Right lobe of liver (tissue), 6 donors: ENCODE data around the gene MEG3. TPM values are rescaled to one million over a fixed set of nuclear protein-coding genes. Genes with fewer than 3 reads are reported as not detected.

Source experiments
- ATAC-seq, 4 donors: fragments of 200-7000 bp; cut with Tn5 transposase; one replicate each; pipeline ENCODE4 v1.9.1; 2020; ENCODE audit warnings: mild to moderate bottlenecking in 4 of 4, moderate library complexity in 4 of 4
- DNase-seq, 3 donors: peaks; one replicate each; pipeline ENCODE4 v3.0.0-alpha.2; 2020
- H3K27ac ChIP-seq, 3 donors: fragments of 200-600 bp; one replicate each; pipeline ENCODE4 v1.8.0; 2022
- H3K27me3 ChIP-seq, 2 donors: fragments of 200-600 bp; one replicate each; pipeline ENCODE4 v1.8.0; 2022
- H3K36me3 ChIP-seq, 4 donors: fragments of 200-600 bp; sonication (generic) in 1 of 4; one replicate each; pipeline versions ENCODE4 v1.5.1 to v1.8.0; 2017 to 2022; ENCODE audit warnings: control low read depth in 1 of 4
- H3K4me1 ChIP-seq, 4 donors: fragments of 200-600 bp; sonication (generic) in 1 of 4; one replicate each; pipeline versions ENCODE4 v1.5.1 to v1.8.0; 2017 to 2022; ENCODE audit warnings: control low read depth in 1 of 4
- H3K4me3 ChIP-seq, 3 donors: fragments of 200-600 bp; one replicate each; pipeline ENCODE4 v1.8.0; 2022
- H3K9me3 ChIP-seq, 4 donors: fragments of 200-600 bp; sonication (generic) in 1 of 4; one replicate each; pipeline versions ENCODE4 v1.5.1 to v1.8.0; 2017 to 2022; ENCODE audit warnings: control low read depth in 1 of 4
- CTCF ChIP-seq, 4 donors: fragments of 200-600 bp in 3 of 4; fragments of 450-650 bp in 1 of 4; IDR thresholded peaks; one replicate each; pipeline versions ENCODE4 v1.5.1 to v1.8.0; 2016 to 2022; ENCODE audit warnings: antibody characterized with exemption in 4 of 4, mild to moderate bottlenecking in 2 of 4
- POLR2A ChIP-seq: fragments of 450-650 bp; IDR thresholded peaks from one replicate; pipeline ENCODE4 v1.6.1; 2017; ENCODE audit warnings: antibody characterized with exemption, mild to moderate bottlenecking
- WGBS: methylation state at CpG from one replicate; pipeline ENCODE4 v1.1.6; 2018; ENCODE audit warnings: low coverage, low lambda C conversion rate; ENCODE audit not compliant: insufficient coverage; ENCODE audit errors: missing lambda C conversion rate; 5-methylcytosine and 5-hydroxymethylcytosine counted together
- intact Hi-C, 2 donors: fragments of 100-400 bp; cut with DNase I; formaldehyde crosslinking; loops; one replicate each; pipeline versions ENCODE4 v1.11.2 to v1.14.1; 2022
- total RNA-seq, 6 experiments: library from RNA; depleted of rRNA in 2 of 6; stranded (reverse); fragments of >200 nt in 2 of 6; fragmentation: NEBNext Ultra II Directional in 3 of 6; extraction: Animal tissue kit (Norgen Biotek cat#: 25700) in 3 of 6; gene quantifications; one replicate each; pipeline versions ENCODE4 v1.1.0 to v1.2.4, GENCODE V29; 2016 to 2023
- donor health status: DM: no; HTN: yes; CAD: no.
- donor health status: DM: no; HTN: no; CAD: no.
- donor health status: DM: no; HTN: no; CAD: no.
- donor health status: DM: no; HTN: yes; CAD: no.
- donor health status: DM: no; HTN: yes; CAD: no.

The MEG3 gene
- total RNA-seq, 6 experiments from 2014 or later = 5.7 to 43.7 (median 23.9) TPM

GRCh38 chr14:100790502-100791347, 35.2 kb upstream of the MEG3 start:
- Histone ChIP-seq H3K4me3 (no peak overlapping the region), H3K36me3 (no peaks in the 10 kb centered on the region), H3K27ac (peak overlapping the region in 1 of 3 donors; percentile 6), H3K9me3 (no peaks in the 10 kb centered on the region), H3K27me3 (no peaks in the 10 kb centered on the region), H3K4me1 (no peaks in the 10 kb centered on the region)
- WGBS = 62% methylated on average over 11 of the region's 14 CpGs
- ATAC-seq = peak; percentile 70 to 91 (median 77)
- intact Hi-C loops = no loop called here
- TF ChIP-seq POLR2A = no peak
- no peak for TF ChIP-seq CTCF (IDR thresholded peaks at IDR 0.05)
- peak in 1 of 3 donors; percentile 43 for DNase-seq

GRCh38 chr14:100791348-100791735, 34.6 kb upstream of the MEG3 start:
- Histone ChIP-seq H3K4me3 (no peak overlapping the region), H3K36me3 (no peaks in the 10 kb centered on the region), H3K4me1 (no peaks in the 10 kb centered on the region), H3K9me3 (no peaks in the 10 kb centered on the region), H3K27ac (peak overlapping the region in 1 of 3 donors; percentile 6), H3K27me3 (no peaks in the 10 kb centered on the region)
- ATAC-seq (peak in 2 of 4 donors; percentile 7 to 26), DNase-seq (no peak)
- intact Hi-C loops = no loop called here
- WGBS = 90% methylated on average over 2 of the region's 13 CpGs
- TF ChIP-seq POLR2A (no peak), CTCF (IDR thresholded peaks at IDR 0.05) (no peak)

- DNase-seq = no peak
- Histone ChIP-seq H3K4me1 (no peaks in the 10 kb centered on the region), H3K27ac (no peak overlapping the region), H3K4me3 (no peak overlapping the region), H3K36me3 (no peaks in the 10 kb centered on the region), H3K9me3 (no peaks in the 10 kb centered on the region), H3K27me3 (no peaks in the 10 kb centered on the region)
- intact Hi-C loops = no loop called here
- ATAC-seq = no peak
- WGBS = 85% methylated on average over 5 of the region's 13 CpGs
- TF ChIP-seq CTCF (IDR thresholded peaks at IDR 0.05) (no peak), POLR2A (no peak)
Measured at GRCh38 chr14:100791995-100792394, 33.9 kb upstream of the MEG3 start.

- ATAC-seq (no peak), DNase-seq (no peak)
- 63% methylated on average over 4 of the region's 4 CpGs for WGBS
- Histone ChIP-seq H3K27me3 (no peaks in the 10 kb centered on the region), H3K36me3 (no peaks in the 10 kb centered on the region), H3K4me1 (peaks cover 0 to 4% (median 0%) of the 10 kb centered on the region in 4 donors), H3K9me3 (no peaks in the 10 kb centered on the region), H3K27ac (no peak overlapping the region), H3K4me3 (no peak overlapping the region)
- TF ChIP-seq CTCF (IDR thresholded peaks at IDR 0.05) = no peak
- no peak for TF ChIP-seq POLR2A
- intact Hi-C loops = no loop called here
Measured at GRCh38 chr14:100796946-100797345, 29.0 kb upstream of the MEG3 start.
